Stimulated activated CD4-positive, alpha-beta T cell treated with anti-CD3 and anti-CD28 coated beads, Interleukin-1b, Interleukin-23, amount 100 ng/mL, for 1 hour (primary cell): ENCODE measurements around the gene SREBF1.
"Not testable (repeated sequence)": the region's sequence is repeated elsewhere in the genome, so short reads cannot be mapped to it uniquely, and the experiment has no call there.

Experiments used
- DNase-seq, 2 donors: peaks; one replicate each; pipeline ENCODE4 v3.0.0-alpha.2; 2020; ENCODE audit warnings: low read depth in 2 of 2

Gene SREBF1

GRCh38 chr17:17812211-17813054 lies 24.4 kb downstream of the SREBF1 start:
- peak; percentile 32 to 59 for DNase-seq

GRCh38 chr17:17811381-17812210 lies 25.2 kb downstream of the SREBF1 start:
- DNase-seq: no peak

- no peak for DNase-seq
Observed at GRCh38 chr17:17810895-17811248, 25.9 kb downstream of the SREBF1 start.

- DNase-seq: no peak
Observed at GRCh38 chr17:17810084-17810894, 26.5 kb downstream of the SREBF1 start.

- no peak for DNase-seq
Observed at GRCh38 chr17:17809531-17810083, 27.2 kb downstream of the SREBF1 start.

- DNase-seq: no peak
Observed at GRCh38 chr17:17808706-17809432, 27.9 kb downstream of the SREBF1 start.

- DNase-seq: not testable (repeated sequence)
Observed at GRCh38 chr17:17808200-17808599, 28.6 kb downstream of the SREBF1 start.

GRCh38 chr17:17807440-17807839 lies 29.3 kb downstream of the SREBF1 start:
- DNase-seq: no peak

GRCh38 chr17:17806611-17807274 lies 30.0 kb downstream of the SREBF1 start:
- no peak for DNase-seq

- no peak for DNase-seq
Observed at GRCh38 chr17:17806035-17806434, 30.8 kb downstream of the SREBF1 start.

GRCh38 chr17:17805575-17805974 lies 31.2 kb downstream of the SREBF1 start:
- DNase-seq: no peak

GRCh38 chr17:17804007-17804406 lies 32.8 kb downstream of the SREBF1 start:
- no peak for DNase-seq

- DNase-seq: no peak
Observed at GRCh38 chr17:17801800-17802481, 34.8 kb downstream of the SREBF1 start.

GRCh38 chr17:17800504-17801021 lies 36.2 kb downstream of the SREBF1 start:
- DNase-seq: no peak

GRCh38 chr17:17798573-17799255 lies 38.1 kb downstream of the SREBF1 start:
- DNase-seq: no peak

- DNase-seq: no peak
Observed at GRCh38 chr17:17798010-17798556, 38.7 kb downstream of the SREBF1 start.

- no peak for DNase-seq
Observed at GRCh38 chr17:17797119-17797809, 39.5 kb downstream of the SREBF1 start.

GRCh38 chr17:17796787-17797061 lies 40.1 kb downstream of the SREBF1 start:
- no peak for DNase-seq
